OCI-M1 (cell line): ENCODE measurements around the gene CCDC38.
"Not testable (repeated sequence)": the region's sequence is repeated elsewhere in the genome, so short reads cannot be mapped to it uniquely, and the experiment has no call there.

Experiments used
- DNase-seq: peaks from one replicate; lab custom pipeline; 2025; lab: John Stamatoyannopoulos, UW

The CCDC38 gene

DNA sequence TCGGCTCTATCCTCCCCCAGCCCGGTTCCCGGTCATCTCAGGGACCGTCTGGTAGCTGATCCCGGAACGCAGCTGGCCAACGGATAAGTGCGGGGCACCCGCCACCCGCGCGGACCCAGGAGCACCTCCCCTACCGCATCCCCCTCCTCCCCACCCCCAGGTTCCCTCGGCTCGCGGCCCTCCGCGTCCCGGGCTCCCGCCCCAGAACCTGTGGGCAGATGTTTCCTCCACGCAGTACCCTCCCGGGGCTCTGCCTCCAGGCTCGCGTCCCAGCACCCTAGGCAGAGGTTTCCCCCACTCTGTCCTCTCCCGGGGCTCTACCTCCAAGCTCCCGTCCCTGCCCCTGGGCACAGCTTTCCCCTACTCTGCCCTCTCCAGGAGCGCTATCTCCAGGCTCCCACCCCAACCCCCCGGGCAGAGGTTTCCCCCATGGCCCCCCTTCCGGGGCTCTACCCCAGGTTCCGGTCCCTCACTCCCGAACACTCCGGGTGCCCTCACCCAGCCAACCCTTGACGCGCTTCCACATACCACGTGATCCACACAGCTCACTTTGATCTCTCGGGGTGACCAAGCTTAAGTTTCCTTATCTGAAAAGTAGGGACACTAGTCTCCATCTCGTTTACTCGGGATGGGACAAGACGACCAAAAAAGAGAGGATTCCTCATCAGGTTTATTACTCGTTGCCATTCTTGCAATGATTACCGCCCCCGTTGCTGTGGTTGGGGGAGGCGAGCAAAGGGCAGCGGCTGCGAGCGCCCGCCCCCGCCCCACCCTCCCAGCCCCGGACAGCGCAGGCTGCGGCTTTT is at the start of gene CCDC38:
CCDC38 (minus strand) TSS at position 91 of the 806 bp plus-strand sequence. CDS start 6,105 bp downstream, outside the sequence.
- DNase-seq: peak; percentile 87

- no peak for DNase-seq
These were observed 47.7 kb upstream of the CCDC38 start for GRCh38 chr12:95990136-95990535.

- no peak for DNase-seq
These were observed 47.2 kb upstream of the CCDC38 start for GRCh38 chr12:95989504-95990123.

DNA sequence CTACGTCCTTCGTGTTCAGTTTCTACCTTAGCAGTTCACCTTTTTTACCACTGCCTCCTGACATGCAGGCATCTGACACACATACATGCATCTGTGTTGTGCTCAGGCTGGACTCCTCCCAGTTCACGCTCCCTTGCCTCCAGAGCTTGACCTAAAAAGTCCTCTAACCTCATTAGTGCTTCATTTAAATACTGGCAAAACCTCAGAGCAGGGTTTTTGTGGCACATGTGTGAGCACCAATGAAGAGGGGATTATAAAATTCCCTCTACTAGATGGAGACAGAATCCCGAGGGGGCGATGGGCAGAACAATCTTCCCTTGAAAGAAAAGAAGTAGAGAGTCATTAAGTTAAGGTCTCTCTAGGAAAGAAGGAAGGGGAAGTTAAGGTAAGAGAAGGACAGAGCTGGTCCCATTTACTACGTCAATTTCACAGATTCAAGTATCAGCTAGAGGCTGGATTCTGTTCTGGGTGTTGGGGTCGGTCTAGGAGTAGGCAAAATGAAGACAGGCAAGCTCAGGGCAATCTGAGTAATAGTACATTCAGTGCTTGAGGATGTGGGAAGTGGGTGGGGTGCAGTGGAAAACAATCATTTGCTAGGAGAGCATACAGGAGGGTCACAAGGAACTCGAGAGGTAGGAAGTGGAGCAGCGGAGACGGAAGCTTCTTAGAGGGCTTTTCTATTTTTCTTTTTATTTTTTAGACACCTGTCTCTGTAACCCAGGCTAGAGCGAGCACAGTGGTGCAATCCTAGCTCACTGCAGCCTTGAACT is 46.3 kb upstream of the CCDC38 start:
- DNase-seq: no peak

- no peak for DNase-seq
These were observed 44.5 kb upstream of the CCDC38 start for GRCh38 chr12:95986635-95987570.

DNA sequence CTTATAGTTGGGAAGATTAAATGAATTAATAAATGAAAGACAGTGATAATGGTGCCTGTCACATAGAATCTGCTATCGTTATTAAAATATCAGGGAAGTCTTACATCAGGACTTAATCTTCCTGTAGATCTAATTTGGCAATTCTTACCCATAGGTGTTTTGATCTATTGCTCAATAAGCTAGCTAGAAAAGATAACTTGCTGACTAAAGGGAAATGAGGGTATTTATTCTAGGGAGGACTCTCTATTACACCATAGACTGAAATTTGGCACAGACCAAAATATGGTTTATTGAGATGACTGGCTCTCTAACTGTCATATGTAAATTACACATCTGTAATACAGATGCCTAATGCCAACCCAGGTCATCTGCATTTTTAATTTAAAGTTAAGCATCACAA is 42.3 kb upstream of the CCDC38 start:
- DNase-seq: no peak

GRCh38 chr12:95982602-95983001 is 40.2 kb upstream of the CCDC38 start:
- DNase-seq: no peak

DNA sequence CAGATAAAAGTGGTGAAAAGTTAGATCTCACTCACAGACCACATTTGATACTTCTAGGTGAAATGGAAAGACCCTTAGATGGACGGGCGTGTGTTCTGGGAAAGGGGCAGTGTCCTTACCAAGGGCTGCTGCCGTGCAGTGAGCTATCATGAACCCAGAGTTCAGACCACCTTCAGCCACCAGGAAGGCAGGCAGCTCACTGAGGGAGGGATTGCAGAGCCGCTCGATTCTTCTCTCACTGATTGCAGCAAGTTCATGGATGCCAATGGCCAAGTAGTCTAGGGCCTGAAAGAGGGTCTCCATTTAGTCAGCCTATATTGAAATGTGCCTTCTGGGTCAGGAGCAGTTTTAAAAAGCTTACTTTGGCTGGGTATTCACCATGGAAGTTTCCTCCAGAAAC is 38.0 kb upstream of the CCDC38 start:
- DNase-seq: no peak

GRCh38 chr12:95978774-95979173 is 36.4 kb upstream of the CCDC38 start:
- DNase-seq: peak; percentile 30

GRCh38 chr12:95978351-95978750 is 35.9 kb upstream of the CCDC38 start:
- DNase-seq: no peak

DNA sequence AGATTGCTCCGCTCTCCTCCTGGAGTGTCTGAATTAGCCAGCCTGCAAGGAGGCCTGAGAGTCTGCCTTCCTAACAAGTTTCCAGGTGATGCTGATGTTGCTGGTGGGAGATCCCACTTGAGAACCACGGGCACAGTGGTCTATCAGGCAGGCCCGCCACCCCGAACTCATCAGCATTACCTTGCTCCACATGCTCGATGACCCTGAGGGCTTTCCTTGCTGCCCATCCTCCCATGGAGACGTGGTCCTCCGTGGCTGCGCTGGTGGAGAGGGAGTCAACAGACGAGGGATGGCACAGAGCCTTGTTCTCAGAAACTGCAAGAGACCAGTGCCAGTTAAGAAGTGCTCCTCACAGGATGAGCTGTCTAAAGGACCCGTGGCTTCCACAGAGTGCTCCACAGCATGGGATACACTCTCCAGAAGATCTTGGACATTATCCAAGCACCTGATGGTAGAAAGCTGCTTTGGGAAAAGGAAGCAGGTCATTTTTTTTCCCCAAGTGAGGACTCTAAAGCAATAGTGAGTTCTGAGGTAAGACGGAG is 35.4 kb upstream of the CCDC38 start:
- DNase-seq: no peak

GRCh38 chr12:95976416-95976832 is 34.0 kb upstream of the CCDC38 start:
- DNase-seq: no peak

DNA sequence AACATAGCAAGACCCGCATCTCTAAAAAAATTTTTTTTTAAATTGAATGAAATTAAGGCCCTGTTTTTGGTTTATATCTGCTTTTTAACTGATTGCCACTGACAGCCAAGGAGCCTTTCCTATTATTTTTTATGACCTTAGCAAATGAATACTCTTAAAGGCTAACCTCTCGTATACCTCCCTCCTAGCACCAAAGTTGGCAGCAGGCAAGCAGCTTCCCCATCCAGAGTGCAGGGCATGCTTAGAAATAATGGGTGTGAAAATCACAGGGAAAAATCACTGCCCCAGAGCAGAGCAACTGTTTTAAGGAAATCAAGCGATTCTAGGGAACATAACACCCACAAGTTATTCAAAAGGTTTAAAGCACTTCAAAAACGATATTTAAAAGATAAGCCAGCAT is 33.1 kb upstream of the CCDC38 start:
- DNase-seq: no peak

GRCh38 chr12:95974358-95974757 is 31.9 kb upstream of the CCDC38 start:
- DNase-seq: no peak

DNA sequence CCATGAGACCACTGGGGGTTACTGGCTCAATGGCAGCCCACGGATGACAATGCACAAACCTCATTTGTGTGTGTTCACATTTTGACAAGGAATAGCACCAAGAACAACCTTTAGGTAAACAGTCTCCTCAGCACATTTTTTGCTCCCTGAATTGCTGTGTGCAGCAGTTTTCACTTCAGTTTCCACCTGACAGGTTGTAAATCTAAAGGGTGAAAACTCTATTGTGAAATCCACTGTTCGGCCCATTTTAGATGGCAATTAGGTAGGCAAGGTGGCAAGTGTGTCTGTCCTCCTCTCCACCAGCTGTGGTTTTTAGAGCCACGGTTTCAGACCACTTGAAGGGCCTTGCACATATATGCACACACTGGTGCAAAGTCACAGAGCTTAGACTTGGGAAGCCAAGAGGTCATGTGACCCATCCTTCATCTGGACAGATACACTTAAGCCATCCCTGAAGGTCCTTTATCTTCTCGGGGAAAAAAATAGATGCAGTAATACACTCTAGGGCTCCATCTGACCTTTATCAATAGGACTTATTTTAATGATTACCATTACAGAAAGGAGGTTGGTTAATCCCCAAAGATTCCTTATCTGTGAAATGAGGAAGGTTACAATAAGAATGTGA is 30.5 kb upstream of the CCDC38 start:
- DNase-seq: no peak

DNA sequence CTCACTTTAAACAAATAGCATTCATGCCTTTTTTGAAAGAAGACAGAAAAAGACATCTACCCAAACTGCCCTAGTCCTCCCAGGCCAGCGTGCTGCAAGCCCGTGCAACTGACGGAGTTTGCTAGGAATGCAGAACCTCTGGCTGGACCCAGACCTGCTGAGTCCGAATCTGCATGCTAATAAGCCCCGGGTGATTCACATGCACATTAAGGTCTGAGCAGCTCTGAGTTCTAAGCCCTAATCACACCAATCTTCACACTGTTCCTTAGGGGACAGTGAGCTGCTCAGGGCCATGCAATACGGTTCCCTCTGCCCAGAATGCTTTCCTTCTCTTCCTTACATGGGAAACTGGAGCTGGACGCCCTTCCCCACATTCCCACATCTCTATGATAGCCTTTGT is 28.5 kb upstream of the CCDC38 start:
- no peak for DNase-seq

- DNase-seq: not testable (repeated sequence)
These were observed 26.7 kb upstream of the CCDC38 start for GRCh38 chr12:95969116-95969515.

GRCh38 chr12:95967301-95967700 is 24.9 kb upstream of the CCDC38 start:
- DNase-seq: no peak

- no peak for DNase-seq
These were observed 24.0 kb upstream of the CCDC38 start for GRCh38 chr12:95966287-95966870.

DNA sequence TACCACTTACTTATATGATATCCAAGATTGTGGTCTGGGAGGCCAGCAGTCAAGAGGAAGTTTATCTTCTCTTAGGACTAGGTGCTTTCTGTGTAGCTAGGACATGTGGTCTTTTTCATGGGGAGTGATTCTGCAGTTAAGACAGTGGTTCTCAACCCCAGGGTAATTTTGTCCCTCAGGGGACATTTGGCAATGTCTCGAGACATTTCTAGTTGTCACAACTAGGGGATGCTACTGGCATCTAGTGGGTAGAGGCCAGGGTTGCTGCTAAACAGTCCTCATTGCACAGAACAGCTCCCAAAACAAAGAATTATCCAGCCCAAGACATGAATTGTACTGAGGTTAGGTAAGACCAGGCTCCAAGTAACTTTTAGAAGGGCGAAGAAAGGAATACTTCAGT is 20.7 kb upstream of the CCDC38 start:
- DNase-seq: peak; percentile 72

- DNase-seq: no peak
These were observed 19.8 kb upstream of the CCDC38 start for GRCh38 chr12:95962222-95962621.
